ENCODE measurements around the gene FRG2C.
A peak's percentile ranks its signal among the peaks of the same experiment; 100 is the strongest.
"Not testable (repeated sequence)": the region's sequence is repeated elsewhere in the genome, so short reads cannot be mapped to it uniquely, and the experiment has no call there.

FRG2C gene

DNA sequence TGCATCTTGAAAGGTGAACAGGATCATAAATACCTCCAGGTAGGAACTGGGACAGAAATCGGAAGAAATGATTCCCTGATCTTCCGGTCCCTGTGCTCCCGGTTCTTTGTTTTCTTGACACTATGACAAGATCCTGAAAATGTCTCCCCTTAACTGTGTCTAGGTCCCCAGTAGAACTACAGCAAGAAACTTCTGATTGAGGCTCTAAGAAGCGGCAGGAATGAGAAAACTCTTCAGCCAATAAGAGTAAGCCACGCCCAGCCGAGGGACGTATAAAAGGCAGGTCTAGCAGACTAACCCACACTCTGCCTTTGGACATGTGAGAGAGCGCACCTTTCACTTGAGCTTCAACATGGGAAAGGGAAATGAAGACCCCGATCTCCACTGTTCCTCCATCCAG is at the start of gene FRG2C:
Gene FRG2C (plus strand): TSS at position 301 of the 400 bp plus-strand sequence. CDS start 52 bp downstream, at position 353.
- not testable (repeated sequence) for DNase-seq

DNA sequence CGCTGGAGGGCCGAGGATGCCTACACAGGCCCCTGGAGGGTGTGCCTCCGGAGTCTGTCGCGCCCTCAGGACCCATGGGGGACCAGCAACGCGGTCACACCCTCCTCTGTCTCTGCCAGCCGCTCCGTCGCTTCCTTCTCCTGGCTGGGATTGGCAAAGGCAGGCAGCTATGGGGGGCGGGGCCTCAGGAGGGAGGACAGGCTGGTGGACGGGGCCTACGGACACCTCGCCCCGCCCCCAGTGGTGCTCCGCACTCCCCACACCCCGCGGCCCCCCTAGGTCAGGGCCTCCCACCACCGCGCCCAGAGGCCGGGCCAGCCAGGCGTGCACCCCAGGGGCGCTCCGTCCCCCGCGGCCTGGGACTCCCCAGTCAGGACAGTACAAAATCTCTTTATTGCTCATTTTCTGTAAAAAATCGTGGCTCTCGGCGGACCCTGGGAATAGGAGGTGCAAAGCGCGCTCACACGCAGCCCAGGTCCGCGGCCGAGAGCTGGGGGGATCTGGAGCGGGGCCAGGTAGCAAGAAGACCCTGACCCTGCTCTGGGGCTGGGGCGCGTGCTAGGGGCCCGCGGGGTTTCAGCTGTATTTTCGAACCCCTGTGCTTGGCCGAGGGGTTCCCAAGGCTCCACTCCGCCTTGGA is 45.3 kb upstream of the FRG2C start:
- not testable (repeated sequence) for DNase-seq

GRCh38 chr3:75619481-75620031 is 44.6 kb upstream of the FRG2C start:
- DNase-seq = not testable (repeated sequence)

DNA sequence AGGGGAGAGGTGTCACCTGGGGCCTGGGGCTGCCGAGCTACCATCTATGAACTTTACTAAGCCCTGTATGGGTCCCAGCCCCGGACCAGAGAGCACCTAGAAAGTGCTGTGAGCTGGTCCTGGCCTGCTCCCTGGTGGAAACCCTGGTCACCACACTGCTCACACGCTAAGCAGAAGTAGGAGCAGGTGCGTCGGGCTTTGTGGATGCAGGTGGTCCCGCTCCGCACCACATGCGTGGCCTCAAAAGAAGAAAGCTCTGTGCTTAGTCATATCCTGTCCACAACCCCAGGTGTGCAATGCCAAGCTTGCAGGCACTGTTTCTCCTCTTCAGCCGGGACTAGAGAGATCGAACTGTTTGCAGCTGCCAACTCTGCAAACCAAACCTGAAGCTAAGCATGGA is 42.4 kb upstream of the FRG2C start:
- not testable (repeated sequence) for DNase-seq

- not testable (repeated sequence) for DNase-seq
Observed at GRCh38 chr3:75623656-75624055, 40.5 kb upstream of the FRG2C start.

DNA sequence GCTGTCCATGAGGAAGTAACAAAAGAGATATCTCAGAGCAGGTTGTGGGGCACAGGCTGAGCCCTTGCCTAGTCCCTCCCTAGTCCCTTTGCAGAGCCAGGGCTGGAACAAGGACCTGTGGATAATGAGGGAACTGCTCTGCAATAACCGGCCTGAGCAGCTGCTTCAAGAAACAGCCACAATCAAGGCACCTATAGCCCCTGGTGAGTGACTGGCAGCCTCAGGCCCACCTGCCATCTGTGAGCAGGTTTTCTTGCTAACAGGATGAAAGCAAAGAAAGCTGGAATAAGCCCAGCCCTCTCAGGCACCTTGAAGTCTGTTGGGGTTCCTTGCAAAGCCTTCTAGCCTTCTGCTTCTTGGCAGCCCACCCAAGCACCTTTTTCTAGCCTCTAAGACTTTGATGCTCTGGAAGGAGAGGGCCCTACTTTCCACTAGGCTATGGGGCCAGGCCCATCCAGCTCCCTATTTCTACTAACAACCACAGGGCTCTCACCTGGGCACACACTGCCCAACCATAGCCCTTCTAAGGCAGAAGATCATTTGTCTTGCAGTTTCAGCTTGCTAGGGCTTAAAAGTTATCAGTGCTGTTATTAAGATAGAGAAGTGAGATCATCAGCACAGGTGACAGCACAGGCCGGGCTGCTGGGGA is 33.1 kb upstream of the FRG2C start:
- not testable (repeated sequence) for DNase-seq

- DNase-seq = no peak
Observed at GRCh38 chr3:75631541-75631940, 32.6 kb upstream of the FRG2C start.

DNA sequence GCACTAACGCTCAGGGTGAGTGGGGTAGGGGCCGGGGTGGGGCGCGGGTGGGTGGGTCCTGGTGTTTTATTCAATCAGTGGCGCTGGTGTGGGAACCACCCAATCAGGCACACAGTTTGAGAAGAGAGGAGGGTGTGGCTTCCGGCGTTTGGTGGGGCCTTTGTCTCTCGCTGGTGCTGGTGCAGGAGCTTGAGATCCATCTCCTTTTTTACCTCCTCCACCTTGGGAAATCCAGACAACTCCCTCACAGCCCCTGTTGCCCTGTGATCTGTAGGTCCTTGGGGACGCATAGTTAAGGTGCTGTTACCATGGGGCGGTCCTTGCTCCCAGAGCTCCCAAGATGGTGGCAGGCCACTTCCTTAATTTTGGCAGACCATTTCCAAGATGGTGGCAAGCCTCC is 25.2 kb upstream of the FRG2C start:
- not testable (repeated sequence) for DNase-seq

DNA sequence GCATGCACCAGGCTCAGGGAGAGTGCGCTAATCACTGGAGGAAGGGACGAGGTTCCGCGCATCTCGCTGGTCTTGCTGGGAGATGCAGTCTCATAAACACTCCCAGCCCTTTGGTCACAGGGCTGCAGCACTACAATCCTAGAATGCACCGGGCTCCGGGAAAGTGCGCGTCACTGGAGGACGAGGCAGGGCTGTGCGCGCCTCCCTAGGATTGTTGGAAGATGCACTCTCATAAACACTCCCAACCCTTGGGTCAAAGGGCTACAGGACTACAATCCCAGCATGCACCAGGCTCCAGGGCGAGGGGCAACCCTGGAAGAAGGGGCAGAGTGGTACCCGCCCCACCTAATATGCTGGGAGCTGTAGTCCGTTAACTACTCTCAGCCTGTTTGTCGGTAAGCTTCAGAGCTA is 23.0 kb upstream of the FRG2C start:
- DNase-seq = peak; percentile 21

DNA sequence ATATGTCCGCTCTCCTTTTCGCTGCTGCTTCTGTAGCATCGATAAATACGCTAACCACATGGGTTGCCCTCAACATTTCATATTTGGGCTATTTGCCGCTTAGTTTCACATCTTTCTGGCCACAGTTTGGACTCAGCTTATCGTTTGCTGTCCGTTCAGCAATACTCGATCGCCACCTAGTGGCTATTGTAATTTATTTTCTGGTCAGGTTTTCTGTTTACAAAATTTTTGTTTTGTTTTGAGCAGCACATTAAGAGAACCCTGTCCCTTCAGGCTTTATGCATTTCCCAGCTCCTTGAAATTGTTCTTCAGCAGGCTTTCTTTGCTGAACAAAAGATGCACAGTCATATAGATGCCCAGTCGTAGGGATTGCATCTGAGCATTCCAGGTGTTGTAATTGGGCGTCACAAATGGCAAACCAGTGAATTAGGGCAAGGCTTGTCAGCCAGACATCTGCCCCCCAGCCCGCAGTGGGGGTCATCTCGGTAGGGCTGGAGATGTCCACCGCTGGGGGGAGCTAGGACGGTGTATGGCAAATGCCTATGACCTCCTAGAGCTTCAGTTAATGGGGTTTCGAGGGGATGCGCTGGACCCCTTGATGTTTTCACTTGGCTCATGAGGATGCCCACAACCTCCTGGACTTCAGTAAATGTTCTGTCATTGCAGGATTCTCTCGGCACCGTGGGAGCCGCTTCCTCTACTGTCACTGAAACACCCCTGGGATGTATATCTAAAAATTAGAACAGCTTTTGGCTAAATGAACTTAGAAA is 20.9 kb upstream of the FRG2C start:
- not testable (repeated sequence) for DNase-seq

- DNase-seq = not testable (repeated sequence)
Observed at GRCh38 chr3:75645548-75645947, 18.6 kb upstream of the FRG2C start.

DNA sequence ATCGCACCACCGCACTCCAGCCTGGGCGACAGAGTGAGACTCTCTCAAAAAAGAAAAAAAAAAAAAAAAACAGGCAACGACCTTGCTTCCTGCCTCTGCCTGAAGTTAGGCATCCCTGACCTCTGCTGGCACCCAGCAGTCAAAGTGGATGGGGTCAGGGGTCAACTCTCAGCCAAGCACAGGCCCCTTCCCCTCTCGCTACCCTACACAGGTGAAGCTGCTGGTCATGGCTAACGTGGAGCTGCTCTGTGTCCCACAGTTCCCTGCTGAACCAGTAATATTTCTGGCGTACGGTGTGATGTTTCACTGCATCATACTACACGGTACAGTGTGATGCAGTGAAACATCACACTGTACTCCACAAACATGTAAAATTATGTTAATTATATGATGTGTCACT is 13.9 kb upstream of the FRG2C start:
- no peak for DNase-seq

- DNase-seq = not testable (repeated sequence)
Observed at GRCh38 chr3:75655101-75655904, 8.8 kb upstream of the FRG2C start.

- DNase-seq = not testable (repeated sequence)
Observed at GRCh38 chr3:75655956-75656355, 8.2 kb upstream of the FRG2C start.

DNA sequence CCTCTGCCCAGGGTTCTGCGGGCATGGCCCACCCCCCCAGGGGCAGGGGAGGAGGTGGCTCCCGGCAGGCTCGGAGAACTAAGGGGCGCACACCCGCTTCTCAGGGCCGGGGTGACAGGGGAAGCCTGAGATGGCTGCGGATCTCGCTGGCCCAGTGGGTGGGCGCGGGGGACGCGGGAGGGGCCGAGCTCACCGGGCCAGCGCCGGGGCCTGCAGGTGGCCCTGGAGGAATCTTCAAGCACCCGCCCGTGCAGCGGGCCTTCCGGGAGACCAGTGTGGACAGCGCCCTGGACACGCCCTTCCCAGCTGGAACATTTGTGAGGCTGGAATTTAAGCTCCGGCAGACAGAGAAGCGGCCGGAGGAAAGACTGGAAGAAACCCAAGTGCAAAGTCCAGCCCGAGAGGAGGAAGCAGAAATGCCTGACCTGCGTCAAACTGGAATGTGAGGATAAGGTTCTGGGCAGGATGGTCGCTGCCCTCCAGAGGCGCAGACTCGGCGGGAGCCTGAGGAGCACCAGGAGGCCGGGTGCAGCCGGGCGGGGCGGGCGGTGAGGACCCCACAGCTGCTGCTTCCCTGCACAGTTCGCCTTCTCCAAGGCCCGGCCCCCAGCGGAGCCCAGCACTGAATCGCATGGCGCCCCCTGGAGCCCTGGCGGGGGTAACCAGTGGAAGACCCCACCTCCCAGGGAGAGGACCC is 5.6 kb upstream of the FRG2C start:
- DNase-seq = not testable (repeated sequence)

DNA sequence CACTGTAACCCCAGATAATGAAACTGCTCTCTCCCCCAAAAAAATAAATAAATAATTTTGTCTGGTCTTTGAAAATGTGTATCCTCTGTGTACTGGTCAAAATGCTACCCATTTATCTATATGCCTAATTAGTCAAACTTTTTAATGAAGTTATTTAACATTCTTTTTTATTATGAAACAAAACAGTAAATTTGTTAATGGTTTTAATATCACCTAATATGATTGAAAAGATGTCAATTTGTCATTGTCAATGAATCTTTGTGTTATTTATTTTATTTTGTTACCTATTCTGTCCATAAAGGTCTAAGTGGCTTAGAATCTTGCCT is 5.1 kb upstream of the FRG2C start:
- not testable (repeated sequence) for DNase-seq

- DNase-seq = not testable (repeated sequence)
Observed at GRCh38 chr3:75665626-75666025, 1.5 kb downstream of the FRG2C start.

DNA sequence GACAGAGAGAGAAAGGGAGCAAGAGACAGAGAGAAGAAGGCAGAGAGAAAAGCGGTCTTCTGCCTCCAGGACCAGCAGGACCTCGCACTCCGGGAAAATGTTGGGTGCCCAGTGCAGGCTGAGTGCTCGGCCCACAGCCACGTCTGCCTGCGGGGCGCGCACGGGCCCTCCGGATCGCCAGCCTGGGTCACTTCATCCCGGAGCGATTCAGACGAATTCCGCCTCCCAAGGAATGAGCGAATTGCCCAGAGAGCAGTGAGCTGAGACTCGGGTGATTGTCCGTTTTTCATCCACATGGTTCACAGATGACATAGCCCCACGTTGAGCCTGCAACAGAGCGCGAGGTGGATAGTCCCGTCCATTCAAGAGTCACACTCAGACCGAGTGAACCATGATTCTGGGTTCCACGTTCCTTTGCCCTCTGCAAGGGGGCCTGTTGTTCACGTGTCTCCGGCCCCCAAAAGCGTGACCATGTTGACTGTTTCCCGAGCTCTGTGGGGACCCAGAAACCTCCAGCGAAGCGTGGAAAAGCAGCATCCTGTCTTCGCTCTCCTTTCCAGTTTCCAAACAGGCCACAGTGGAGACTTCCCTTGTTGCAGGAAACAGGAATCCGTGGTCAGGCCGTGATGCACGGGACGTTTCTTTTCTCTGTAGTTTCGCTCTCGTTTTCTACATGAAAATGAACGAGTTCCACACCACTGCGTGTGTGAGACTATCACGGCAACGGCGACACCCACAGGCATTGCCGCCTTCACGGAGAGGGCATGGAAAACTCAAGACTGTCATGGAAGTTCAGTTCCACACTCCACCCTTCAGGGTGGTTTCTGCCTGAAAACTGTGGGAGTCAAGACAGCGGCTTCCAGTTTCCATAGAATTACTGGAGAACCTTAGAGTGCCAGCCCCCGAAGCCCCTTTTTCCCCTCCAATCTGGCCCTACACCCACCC is 3.9 kb downstream of the FRG2C start:
- not testable (repeated sequence) for DNase-seq

GRCh38 chr3:75668759-75669347 is 4.7 kb downstream of the FRG2C start:
- DNase-seq = peak; percentile 62

All from activated gamma-delta T cell treated with Interleukin-2 at 50 U/mL for 16 hours (primary cell).